ENCODE data around the gene VPS51. TPM values are rescaled to one million over a fixed set of nuclear protein-coding genes. Genes with fewer than 3 reads are reported as not detected.

The VPS51 gene
- total and polyA plus RNA-seq, 2 of the 13 experiments (the other 11 are each of a cell fraction or from before 2014, with no cell fraction given) = 76.3 to 90.6 TPM

GRCh38 chr11:65056999-65057398 lies 39.0 kb upstream of the VPS51 start:
- BruUV-seq (replicated peaks) = no TSS peak
- no peak for ATAC-seq
- CTCF ChIA-PET (ENCODE audit: low intra/inter-chr PET ratio, low total read pairs) = no interaction called here

More at GRCh38 chr11:65056999-65057398, 39.0 kb upstream of the VPS51 start:
- FAIRE-seq (no peak), DNase-seq (ENCODE audit: low spot score) (no peak)
- H3K4me3 ChIP-seq (replicated peaks in 1 of 3; ENCODE audit: insufficient read depth in 1 of 3, low read depth in 2 of 3, low read length in 3 of 3) = no peak overlapping the region
- H3K9ac ChIP-seq (ENCODE audit: insufficient read depth, low read depth, low read length) = no peak overlapping the region
- no peaks in the 10 kb centered on the region for H3K27me3 ChIP-seq (ENCODE audit: control insufficient read depth in 1 of 2, insufficient read depth in 2 of 2, low read length in 2 of 2)
- H3K9me3 ChIP-seq (ENCODE audit: low read length) = no peaks in the 10 kb centered on the region
- H3K27ac ChIP-seq (ENCODE audit: extremely low read length, insufficient read depth, low read length) = no peak overlapping the region
- H2AFZ ChIP-seq (ENCODE audit: low read length) = no peak overlapping the region
- intact Hi-C loops (cut with micrococcal nuclease; ENCODE audit: unreplicated experiment) = no loop called here
- no peaks in the 10 kb centered on the region for H3K79me2 ChIP-seq (ENCODE audit: insufficient read depth, low read length)
- WGBS (ENCODE audit: low lambda C conversion rate) = 90% methylated on average over 5 of the region's 6 CpGs
- peak overlapping the region; percentile 82 for H3K4me2 ChIP-seq (ENCODE audit: low read depth, low read length)
- H3K36me3 ChIP-seq (replicated peaks in 1 of 2; ENCODE audit: control insufficient read depth in 1 of 2, insufficient read depth in 2 of 2, low read length in 2 of 2) = no peaks in the 10 kb centered on the region
- no peaks in the 10 kb centered on the region for H4K20me1 ChIP-seq (ENCODE audit: insufficient read depth, low read length)
- POLR2A ChIA-PET = interaction anchor here (0.8 to 4.1 kb wide), 2 partner anchors 15 to 33 kb away, joined by 3 to 39 read pairs; partner anchors contain the start of gene SAC3D1
- TF ChIP-seq PHF8 (CRISPR knock-in tag; IDR thresholded peaks at IDR 0.05) (0 out of 2 replicates have a peak, but pooled peaks have one; percentile 2), NFKB2 (CRISPR knock-in tag; IDR thresholded peaks at IDR 0.05; ENCODE audit: borderline replicate concordance) (no peak), PITX1 (CRISPR knock-in tag; IDR thresholded peaks at IDR 0.05) (no peak), MYNN (CRISPR knock-in tag; IDR thresholded peaks at IDR 0.05; ENCODE audit: low read depth) (no peak), ZMYM3 (CRISPR knock-in tag; IDR thresholded peaks at IDR 0.05) (peak; percentile 64; the same call in 1 of the 2 replicates), ZNF768 (CRISPR knock-in tag; IDR thresholded peaks at IDR 0.05) (peak; percentile 97), TEF (CRISPR knock-in tag; IDR thresholded peaks at IDR 0.05) (no peak)
- TF ChIP-seq, protein P1, sequence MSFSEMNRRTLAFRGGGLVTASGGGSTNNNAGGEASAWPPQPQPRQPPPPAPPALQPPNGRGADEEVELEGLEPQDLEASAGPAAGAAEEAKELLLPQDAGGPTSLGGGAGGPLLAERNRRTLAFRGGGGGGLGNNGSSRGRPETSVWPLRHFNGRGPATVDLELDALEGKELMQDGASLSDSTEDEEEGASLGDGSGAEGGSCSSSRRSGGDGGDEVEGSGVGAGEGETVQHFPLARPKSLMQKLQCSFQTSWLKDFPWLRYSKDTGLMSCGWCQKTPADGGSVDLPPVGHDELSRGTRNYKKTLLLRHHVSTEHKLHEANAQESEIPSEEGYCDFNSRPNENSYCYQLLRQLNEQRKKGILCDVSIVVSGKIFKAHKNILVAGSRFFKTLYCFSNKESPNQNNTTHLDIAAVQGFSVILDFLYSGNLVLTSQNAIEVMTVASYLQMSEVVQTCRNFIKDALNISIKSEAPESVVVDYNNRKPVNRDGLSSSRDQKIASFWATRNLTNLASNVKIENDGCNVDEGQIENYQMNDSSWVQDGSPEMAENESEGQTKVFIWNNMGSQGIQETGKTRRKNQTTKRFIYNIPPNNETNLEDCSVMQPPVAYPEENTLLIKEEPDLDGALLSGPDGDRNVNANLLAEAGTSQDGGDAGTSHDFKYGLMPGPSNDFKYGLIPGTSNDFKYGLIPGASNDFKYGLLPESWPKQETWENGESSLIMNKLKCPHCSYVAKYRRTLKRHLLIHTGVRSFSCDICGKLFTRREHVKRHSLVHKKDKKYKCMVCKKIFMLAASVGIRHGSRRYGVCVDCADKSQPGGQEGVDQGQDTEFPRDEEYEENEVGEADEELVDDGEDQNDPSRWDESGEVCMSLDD (CRISPR knock-in tag; IDR thresholded peaks at IDR 0.05; ENCODE audit: borderline replicate concordance) = no peak
- in situ Hi-C loops (cut with HindIII; ENCODE audit: extremely low pct_ligation_motif_present, low pct_unique_long_range_greater_than_20kb) = no loop called here
- H3K4me1 ChIP-seq (ENCODE audit: insufficient read depth, low read length) = peaks cover 58% of the 10 kb centered on the region
